HG03378 (cell line): Measurements from ENCODE around the gene HTRA1.

Experiments used
- ATAC-seq: cut with Tn5 transposase; IDR thresholded peaks from one replicate; pipeline ENCODE4 v1.9.1; 2021; ENCODE audit warnings: mild to moderate bottlenecking, moderate library complexity; ENCODE audit not compliant: unreplicated experiment

The HTRA1 gene

DNA sequence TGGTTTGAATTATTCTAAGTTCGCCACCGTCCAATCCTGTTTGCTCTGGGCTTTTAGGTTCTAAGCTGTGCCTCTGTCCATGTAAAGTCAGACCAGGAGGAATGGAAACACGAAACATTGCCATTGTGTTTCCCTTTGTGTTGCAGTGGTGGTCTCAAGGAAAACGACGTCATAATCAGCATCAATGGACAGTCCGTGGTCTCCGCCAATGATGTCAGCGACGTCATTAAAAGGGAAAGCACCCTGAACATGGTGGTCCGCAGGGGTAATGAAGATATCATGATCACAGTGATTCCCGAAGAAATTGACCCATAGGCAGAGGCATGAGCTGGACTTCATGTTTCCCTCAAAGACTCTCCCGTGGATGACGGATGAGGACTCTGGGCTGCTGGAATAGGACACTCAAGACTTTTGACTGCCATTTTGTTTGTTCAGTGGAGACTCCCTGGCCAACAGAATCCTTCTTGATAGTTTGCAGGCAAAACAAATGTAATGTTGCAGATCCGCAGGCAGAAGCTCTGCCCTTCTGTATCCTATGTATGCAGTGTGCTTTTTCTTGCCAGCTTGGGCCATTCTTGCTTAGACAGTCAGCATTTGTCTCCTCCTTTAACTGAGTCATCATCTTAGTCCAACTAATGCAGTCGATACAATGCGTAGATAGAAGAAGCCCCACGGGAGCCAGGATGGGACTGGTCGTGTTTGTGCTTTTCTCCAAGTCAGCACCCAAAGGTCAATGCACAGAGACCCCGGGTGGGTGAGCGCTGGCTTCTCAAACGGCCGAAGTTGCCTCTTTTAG, 52.9 kb downstream of the HTRA1 start:
- no peak for ATAC-seq

DNA sequence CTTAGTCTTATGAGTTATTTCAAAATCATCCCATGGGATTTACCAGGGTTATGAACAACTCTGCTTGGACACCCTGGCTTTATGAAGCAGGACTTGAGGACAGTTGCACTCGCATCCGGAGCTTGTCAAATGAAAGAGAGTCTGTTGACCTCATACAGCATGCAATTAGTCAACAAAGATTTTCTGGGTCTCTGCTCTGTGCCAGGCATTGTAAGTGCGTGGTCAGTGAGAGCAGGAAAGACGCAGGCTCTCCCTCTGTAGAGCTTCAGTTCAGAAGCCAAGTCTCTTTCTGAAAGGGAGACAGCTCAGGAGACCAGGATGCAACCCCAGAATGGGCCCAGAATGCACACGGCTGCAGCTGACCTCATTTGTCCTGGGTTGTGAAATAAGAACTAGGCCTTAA, 53.7 kb downstream of the HTRA1 start:
- ATAC-seq, result no peak

DNA sequence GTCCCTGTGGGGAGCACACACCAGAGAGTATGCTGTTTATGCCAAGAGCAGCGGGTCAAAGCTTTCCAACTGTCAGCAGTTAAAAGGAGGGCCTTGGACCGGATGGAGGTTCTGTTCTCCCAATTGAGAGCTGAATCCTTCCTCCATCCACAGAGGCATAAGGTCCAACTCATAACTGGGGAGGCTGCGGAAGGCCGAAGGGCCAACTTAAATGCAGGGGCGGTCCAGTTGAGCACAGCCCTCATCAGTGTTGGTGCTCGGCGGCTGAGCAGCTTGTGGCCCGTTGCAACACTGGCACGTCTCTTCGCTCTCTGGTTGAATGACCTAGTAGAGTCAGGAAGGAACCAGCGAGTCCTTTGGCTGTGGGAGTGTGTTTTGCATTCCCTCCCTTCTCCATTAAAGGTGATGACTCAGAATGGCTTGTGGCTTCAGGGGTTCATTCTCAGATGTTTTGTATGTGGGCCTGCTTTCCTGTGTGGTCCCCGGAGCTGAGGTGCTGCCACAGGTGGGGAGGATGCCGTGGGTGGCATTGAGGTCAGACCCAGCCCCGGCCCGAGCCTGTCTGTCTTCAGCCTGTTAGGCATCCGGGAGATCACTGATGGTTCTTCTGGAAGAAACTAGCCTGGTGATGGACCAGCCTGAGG, 54.4 kb downstream of the HTRA1 start:
- ATAC-seq, result peak; percentile 77

GRCh38 chr10:122516734-122517133, 55.4 kb downstream of the HTRA1 start:
- ATAC-seq, result no peak

DNA sequence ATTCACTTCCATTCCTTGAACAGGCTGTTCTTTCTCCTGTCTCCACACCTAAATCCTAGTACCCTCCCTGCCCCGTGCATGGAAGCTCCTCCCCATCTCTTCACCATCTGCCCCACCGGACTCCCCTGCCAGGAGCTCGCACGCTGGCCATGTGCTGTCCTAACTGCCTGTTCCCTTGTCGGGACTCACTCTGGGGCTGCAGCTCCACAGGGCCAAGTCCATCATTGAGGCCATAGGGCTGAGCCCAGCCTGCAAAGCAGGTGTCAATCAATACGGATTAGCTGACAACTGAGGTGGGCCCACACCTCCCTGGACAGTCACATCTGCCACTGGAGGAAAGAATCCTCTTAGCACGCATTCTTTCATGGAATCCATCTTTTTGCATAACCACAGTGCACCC, 57.8 kb downstream of the HTRA1 start:
- no peak for ATAC-seq

DNA sequence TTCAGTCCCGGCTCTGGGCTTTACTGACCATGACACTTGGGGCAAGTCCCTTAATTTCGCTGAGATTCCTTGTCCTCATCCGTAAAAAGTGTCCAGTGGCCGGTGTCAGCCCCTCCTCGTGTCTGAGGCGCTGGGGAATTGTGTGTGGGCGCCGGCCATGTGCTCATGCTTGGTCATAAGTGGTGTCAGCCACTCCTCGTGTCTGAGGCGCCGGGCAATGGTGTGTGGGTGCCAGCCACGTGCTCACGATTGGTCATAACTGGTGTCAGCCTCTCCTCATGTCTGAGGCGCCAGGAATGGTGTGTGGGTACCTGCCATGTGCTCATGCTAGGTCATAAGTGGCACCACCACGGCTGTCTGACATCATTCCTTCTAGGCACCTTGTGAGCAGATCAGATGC, 58.5 kb downstream of the HTRA1 start:
- ATAC-seq, result no peak

DNA sequence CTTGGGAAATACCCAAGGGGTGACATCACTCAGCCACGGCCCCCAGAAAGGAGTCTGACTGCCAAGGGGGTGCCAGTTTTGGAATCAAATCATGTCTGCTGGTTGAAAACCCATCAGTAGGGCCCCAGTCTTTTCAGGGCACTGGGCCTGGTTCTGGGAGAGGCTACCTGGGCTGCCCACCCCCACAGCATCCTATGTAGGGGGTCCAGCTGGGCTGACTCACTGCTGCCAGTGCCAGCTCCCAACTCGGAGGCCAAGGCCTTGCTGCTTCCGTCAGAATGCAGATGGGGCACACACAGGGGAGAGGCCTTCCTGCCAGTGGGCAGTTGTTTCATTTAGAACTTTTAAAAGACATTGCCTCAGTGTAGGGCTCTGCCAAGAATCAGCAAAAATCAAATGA, 59.7 kb downstream of the HTRA1 start:
- no peak for ATAC-seq

- no peak for ATAC-seq
Measured at GRCh38 chr10:122524811-122525210, 63.5 kb downstream of the HTRA1 start.

DNA sequence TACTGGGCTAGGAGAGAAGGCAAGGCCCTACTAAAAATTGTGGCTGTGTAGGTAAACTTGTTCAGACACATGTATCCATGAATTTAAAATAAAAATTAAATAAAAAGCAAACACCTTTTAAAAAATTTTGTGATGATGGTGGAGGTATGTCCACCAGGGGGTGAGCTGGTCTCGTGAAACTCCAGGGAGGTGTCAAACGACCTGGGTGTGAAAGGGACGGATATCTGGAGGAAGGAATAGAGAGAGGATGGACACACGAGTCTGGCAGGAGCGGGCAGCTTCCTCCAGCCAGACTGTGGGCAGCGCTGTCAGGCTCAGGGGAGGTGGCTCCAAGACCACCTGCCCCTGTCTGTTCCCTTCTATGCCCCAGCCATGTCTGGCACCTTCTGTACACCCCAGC, 64.4 kb downstream of the HTRA1 start:
- no peak for ATAC-seq

GRCh38 chr10:122526892-122527291, 65.5 kb downstream of the HTRA1 start:
- ATAC-seq, result no peak

- ATAC-seq, result no peak
Measured at GRCh38 chr10:122530177-122530576, 68.8 kb downstream of the HTRA1 start.

- no peak for ATAC-seq
Measured at GRCh38 chr10:122531261-122531660, 69.9 kb downstream of the HTRA1 start.

- ATAC-seq, result no peak
Measured at GRCh38 chr10:122531939-122532338, 70.6 kb downstream of the HTRA1 start.

DNA sequence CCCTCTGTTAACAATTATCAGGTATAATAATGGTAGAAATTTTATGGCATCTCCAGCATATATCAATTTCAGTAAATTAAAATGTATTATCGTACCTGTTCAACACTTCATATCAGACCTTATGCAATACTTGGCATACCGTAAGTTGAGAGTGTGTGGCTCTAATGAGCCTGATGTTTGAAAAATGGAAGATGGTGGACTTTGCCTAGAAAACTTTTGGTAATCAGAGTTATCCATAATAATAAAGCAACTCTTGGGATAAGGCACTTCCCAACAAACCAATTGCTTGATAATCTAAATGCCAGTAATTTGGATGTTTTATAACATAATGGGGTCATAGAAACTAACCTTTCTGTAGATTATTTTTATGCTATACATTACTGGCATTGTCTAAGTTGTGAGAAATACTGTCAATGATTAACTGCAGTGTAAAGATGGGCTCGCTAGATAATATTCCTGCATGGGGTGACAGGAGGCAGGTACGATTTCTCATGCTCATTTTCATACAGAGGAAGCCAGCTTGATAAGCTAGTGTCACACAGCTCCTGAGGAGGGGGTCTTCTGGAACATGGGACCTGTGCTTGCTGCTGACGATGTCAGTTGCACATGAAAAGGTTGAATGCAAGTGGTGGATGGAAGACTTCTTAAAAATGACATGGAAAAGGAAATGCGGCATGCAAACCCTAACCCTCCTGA, 71.4 kb downstream of the HTRA1 start:
- ATAC-seq, result no peak

DNA sequence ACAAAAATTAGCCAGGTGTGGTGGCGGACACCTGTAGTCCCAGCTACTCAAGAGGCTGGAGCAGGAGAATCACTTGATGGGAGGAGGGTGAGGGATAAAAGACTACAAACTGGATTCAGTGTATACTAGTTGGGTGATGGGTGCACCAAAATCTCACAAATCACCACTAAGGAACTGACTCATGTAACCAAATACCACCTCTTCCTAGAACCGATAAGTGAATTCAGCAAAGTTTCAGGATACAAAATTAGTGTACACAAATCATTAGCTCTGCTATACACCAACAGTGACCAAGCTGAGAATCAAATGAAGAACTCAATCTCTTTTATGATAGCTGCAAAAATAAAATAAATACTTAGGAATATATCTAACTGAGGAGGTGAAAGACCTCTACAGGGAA, 76.2 kb downstream of the HTRA1 start:
- no peak for ATAC-seq

DNA sequence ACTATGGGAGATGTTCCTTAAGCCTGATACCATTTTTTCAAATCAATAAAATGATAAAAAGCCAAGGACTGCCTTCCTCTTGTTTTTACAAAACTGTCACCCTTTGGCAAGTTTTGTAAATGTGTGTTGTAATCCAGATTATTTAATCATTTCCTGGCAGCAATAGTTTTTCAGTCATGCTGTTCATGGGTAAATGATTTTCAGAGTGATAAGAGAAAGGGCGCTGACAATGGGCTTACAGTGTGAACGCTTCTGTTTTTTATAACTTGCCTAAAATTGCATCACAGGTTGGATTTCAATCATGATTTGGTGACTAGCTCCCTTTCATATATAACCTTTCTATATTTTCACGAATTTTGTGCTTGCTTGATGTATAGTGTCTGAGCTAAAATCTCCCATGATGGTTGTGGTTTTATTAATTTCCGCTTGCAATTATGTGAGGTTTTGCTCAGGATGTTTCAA, 80.2 kb downstream of the HTRA1 start:
- ATAC-seq, result no peak

DNA sequence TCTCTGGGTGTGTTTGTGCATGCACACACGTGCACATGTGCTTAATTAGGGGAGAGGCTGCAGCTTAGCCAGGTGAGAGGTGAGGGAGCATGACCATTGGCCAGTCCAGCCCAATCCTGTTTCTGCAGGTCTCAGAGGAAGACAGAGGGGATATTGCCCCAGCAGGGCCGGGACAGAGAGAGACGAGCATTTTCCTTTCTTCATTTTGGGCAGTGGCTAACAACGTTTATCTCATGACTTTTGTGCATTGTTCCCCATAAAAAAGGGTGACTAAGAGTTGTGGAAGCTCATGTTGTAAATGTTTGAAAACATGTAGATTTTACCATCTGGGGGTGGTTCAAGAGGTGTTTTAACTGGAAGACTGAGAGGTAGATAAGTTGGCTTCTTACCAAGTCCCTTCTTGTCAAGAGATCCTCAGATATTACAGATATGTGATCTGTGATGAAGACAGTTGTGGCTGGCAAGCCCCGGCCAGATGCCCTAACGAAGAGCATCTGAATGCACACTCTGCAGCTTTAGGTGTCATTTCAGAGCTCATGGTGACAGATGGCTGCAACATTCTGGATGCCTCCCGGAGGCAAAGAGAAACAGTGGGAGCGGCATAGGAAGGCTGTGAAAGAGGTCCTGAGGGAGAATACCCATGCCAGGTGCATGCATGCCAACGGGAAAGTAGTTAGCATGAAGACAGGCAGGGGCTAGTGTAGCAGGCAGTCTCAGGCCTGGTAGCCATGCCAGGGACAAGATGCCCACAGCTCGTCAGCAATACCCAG, 82.5 kb downstream of the HTRA1 start:
- no peak for ATAC-seq

GRCh38 chr10:122544493-122544892, 83.1 kb downstream of the HTRA1 start:
- no peak for ATAC-seq

GRCh38 chr10:122546242-122546641, 84.9 kb downstream of the HTRA1 start:
- no peak for ATAC-seq

DNA sequence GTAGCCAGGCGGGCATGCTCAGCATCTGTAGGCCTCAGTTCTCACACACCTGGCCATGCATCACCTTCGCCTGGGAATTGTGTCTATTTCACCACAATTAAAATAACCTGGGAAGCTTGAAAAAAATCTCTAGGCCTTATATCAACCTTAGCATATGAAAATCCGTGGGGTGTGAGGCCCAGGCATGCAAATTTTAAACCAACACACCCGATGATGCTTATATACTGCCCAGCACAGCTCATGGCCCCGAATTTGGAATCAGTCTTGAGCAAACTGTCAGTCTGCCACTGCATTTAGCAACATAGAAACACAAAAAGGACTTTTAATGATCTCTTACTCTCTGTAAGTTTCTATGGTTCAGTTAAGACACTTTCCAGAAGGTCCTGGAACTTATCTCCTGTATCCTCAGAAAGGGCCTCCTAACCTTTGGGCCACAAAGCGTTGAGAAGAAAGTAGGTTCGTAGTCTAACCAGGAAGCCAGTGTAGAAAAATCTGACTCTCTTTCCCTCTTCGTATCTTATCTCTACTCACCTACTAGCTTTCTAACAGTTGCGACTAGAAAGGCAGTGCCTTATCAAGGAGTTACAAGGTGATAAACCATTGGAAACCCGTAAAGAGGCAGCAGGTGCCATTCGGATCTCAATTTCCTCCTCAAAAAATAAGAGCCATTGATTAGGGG, 87.2 kb downstream of the HTRA1 start:
- no peak for ATAC-seq

- ATAC-seq, result no peak
Measured at GRCh38 chr10:122549636-122550035, 88.3 kb downstream of the HTRA1 start.
